Endometrium (tissue), 2 donors: Measurements from ENCODE around the gene KRTAP10-5.
"Not testable (repeated sequence)": the region's sequence is repeated elsewhere in the genome, so short reads cannot be mapped to it uniquely, and the experiment has no call there.

ENCODE experiments used
- FAIRE-seq: peaks from 2 replicates; lab custom pipeline; 2012; peaks lifted over from hg19 to GRCh38; lab: Jason Lieb, UNC
- donor health status: control.
- donor health status: control.

KRTAP10-5 gene

GRCh38 chr21:44571844-44572782 lies 8.3 kb downstream of the KRTAP10-5 start:
- no peak for FAIRE-seq

- no peak for FAIRE-seq
Observed at GRCh38 chr21:44571296-44571695, 9.1 kb downstream of the KRTAP10-5 start.

- no peak for FAIRE-seq
Observed at GRCh38 chr21:44569861-44570517, 10.4 kb downstream of the KRTAP10-5 start.

GRCh38 chr21:44568667-44569556 lies 11.5 kb downstream of the KRTAP10-5 start:
- FAIRE-seq = no peak

- FAIRE-seq = no peak
Observed at GRCh38 chr21:44568261-44568660, 12.1 kb downstream of the KRTAP10-5 start.

- no peak for FAIRE-seq
Observed at GRCh38 chr21:44567481-44568171, 12.8 kb downstream of the KRTAP10-5 start.

- FAIRE-seq = no peak
Observed at GRCh38 chr21:44566403-44566802, 14.0 kb downstream of the KRTAP10-5 start.

GRCh38 chr21:44564886-44565598 lies 15.4 kb downstream of the KRTAP10-5 start:
- no peak for FAIRE-seq

GRCh38 chr21:44564099-44564498 lies 16.3 kb downstream of the KRTAP10-5 start:
- FAIRE-seq = no peak

- FAIRE-seq = no peak
Observed at GRCh38 chr21:44558695-44559094, 21.7 kb downstream of the KRTAP10-5 start, which contains the start of gene KRTAP10-3. Gene KRTAP10-3 (minus strand): TSS chr21:44558795. CDS start chr21:44558715, 80 bp downstream.

GRCh38 chr21:44558329-44558675 lies 22.1 kb downstream of the KRTAP10-5 start:
- FAIRE-seq = not testable (repeated sequence)

GRCh38 chr21:44557491-44558328 lies 22.7 kb downstream of the KRTAP10-5 start:
- no peak for FAIRE-seq

GRCh38 chr21:44556879-44557278 lies 23.5 kb downstream of the KRTAP10-5 start:
- no peak for FAIRE-seq

- no peak for FAIRE-seq
Observed at GRCh38 chr21:44555200-44555875, 25.1 kb downstream of the KRTAP10-5 start.

- no peak for FAIRE-seq
Observed at GRCh38 chr21:44552681-44553080, 27.7 kb downstream of the KRTAP10-5 start.

GRCh38 chr21:44552136-44552535 lies 28.3 kb downstream of the KRTAP10-5 start:
- no peak for FAIRE-seq

GRCh38 chr21:44551340-44551961 lies 29.0 kb downstream of the KRTAP10-5 start, which contains the start of gene KRTAP10-2:
Gene KRTAP10-2 (minus strand): TSS chr21:44551505. CDS start chr21:44551458, 47 bp downstream.
- no peak for FAIRE-seq

- FAIRE-seq = no peak
Observed at GRCh38 chr21:44550807-44551206, 29.6 kb downstream of the KRTAP10-5 start.

- not testable (repeated sequence) for FAIRE-seq
Observed at GRCh38 chr21:44550285-44550684, 30.1 kb downstream of the KRTAP10-5 start.
